ENCODE measurements around the gene APOBEC3G.
"Not testable (repeated sequence)": the region's sequence is repeated elsewhere in the genome, so short reads cannot be mapped to it uniquely, and the experiment has no call there.

APOBEC3G gene

GRCh38 chr22:39077026-39077840 lies at the start of gene APOBEC3G:
TSS of gene APOBEC3G (plus strand) at chr22:39077275. CDS start at chr22:39077362, 87 bp downstream.
- H3K9me3 ChIP-seq; intact Hi-C loops (cut with DNase I; ENCODE audit: low total_unique reads); H3K27me3 ChIP-seq: not testable (repeated sequence)
- peaks cover 0 to 13% (median 7%) of the 10 kb centered on the region in 3 donors for H3K36me3 ChIP-seq
- H3K4me3 ChIP-seq, result peak within 1 kb of the TSS; percentile 50 to 58
- peak; percentile 62 to 74 for DNase-seq
- peak within 1 kb of the TSS; percentile 57 to 60 for H3K27ac ChIP-seq
- H3K4me1 ChIP-seq, result peaks cover 0 to 10% (median 7%) of the 10 kb centered on the region in 4 donors

DNA sequence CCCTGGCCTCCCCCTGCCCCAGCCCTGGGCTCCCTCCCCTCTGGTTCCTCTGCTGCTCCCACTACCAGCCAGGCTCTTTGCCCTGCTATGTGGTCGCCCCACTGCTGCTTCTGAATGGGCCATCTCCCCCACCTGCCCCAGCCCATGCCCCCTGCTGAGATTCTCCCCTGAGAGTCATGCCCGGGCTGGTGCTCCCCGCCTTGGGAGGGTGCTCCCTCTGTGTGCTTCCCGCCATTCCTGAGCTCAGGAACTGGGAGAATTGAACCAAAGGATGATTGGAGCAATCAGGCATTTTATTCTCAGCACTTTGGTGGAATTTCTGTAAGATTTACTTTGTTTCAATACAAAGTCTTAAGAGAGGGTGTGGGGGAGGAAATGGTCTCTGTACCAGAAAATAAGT lies 49.4 kb upstream of the APOBEC3G start:
- no peak overlapping the region for H3K4me3 ChIP-seq
- no peaks in the 10 kb centered on the region for H3K9me3 ChIP-seq
- intact Hi-C loops (cut with DNase I; ENCODE audit: low total_unique reads), result no loop called here
- no peaks in the 10 kb centered on the region for H3K27me3 ChIP-seq
- H3K4me1 ChIP-seq, result no peaks in the 10 kb centered on the region
- TF ChIP-seq, protein P1, sequence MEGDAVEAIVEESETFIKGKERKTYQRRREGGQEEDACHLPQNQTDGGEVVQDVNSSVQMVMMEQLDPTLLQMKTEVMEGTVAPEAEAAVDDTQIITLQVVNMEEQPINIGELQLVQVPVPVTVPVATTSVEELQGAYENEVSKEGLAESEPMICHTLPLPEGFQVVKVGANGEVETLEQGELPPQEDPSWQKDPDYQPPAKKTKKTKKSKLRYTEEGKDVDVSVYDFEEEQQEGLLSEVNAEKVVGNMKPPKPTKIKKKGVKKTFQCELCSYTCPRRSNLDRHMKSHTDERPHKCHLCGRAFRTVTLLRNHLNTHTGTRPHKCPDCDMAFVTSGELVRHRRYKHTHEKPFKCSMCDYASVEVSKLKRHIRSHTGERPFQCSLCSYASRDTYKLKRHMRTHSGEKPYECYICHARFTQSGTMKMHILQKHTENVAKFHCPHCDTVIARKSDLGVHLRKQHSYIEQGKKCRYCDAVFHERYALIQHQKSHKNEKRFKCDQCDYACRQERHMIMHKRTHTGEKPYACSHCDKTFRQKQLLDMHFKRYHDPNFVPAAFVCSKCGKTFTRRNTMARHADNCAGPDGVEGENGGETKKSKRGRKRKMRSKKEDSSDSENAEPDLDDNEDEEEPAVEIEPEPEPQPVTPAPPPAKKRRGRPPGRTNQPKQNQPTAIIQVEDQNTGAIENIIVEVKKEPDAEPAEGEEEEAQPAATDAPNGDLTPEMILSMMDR (IDR thresholded peaks at IDR 0.05), result no peak
- no peak for DNase-seq
- H3K36me3 ChIP-seq, result peaks cover 0 to 10% (median 6%) of the 10 kb centered on the region in 3 donors
- H3K27ac ChIP-seq, result no peak overlapping the region

- intact Hi-C loops (cut with DNase I; ENCODE audit: low total_unique reads), result no loop called here
- peaks cover 0 to 10% (median 6%) of the 10 kb centered on the region in 3 donors for H3K36me3 ChIP-seq
- no peak overlapping the region for H3K4me3 ChIP-seq
- no peaks in the 10 kb centered on the region for H3K9me3 ChIP-seq
- no peaks in the 10 kb centered on the region for H3K27me3 ChIP-seq
- no peaks in the 10 kb centered on the region for H3K4me1 ChIP-seq
- H3K27ac ChIP-seq, result no peak overlapping the region
- DNase-seq, result no peak
- TF ChIP-seq, protein P1 (IDR thresholded peaks at IDR 0.05), result no peak
Observed at GRCh38 chr22:39028281-39028680, 48.8 kb upstream of the APOBEC3G start.

DNA sequence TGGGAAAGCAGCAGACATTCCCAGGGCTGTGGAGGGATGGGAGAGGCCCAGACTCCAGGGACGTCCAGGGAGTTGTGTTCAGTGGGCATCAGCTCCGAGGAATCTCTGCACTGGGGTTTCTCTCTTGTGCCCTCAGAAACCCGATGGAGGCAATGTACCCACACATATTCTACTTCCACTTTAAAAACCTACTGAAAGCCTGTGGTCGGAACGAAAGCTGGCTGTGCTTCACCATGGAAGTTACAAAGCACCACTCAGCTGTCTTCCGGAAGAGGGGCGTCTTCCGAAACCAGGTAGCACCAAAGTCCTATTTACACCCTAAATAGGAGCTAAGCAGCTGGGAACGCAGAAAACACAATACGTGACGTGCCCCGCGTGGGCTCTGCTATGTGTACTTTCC lies 47.8 kb upstream of the APOBEC3G start:
- H3K36me3 ChIP-seq, result peaks cover 0 to 8% (median 0%) of the 10 kb centered on the region in 3 donors
- H3K27me3 ChIP-seq, result no peaks in the 10 kb centered on the region
- no peaks in the 10 kb centered on the region for H3K4me1 ChIP-seq
- TF ChIP-seq, protein P1 (IDR thresholded peaks at IDR 0.05), result no peak
- no peak overlapping the region for H3K27ac ChIP-seq
- no peak overlapping the region for H3K4me3 ChIP-seq
- intact Hi-C loops (cut with DNase I; ENCODE audit: low total_unique reads), result no loop called here
- DNase-seq, result no peak
- H3K9me3 ChIP-seq, result no peaks in the 10 kb centered on the region

GRCh38 chr22:39030705-39031104 lies 46.4 kb upstream of the APOBEC3G start:
- DNase-seq, result no peak
- no peaks in the 10 kb centered on the region for H3K4me1 ChIP-seq
- H3K27me3 ChIP-seq, result no peaks in the 10 kb centered on the region
- H3K9me3 ChIP-seq, result no peaks in the 10 kb centered on the region
- H3K27ac ChIP-seq, result no peak overlapping the region
- no peak overlapping the region for H3K4me3 ChIP-seq
- intact Hi-C loops (cut with DNase I; ENCODE audit: low total_unique reads), result no loop called here
- no peaks in the 10 kb centered on the region for H3K36me3 ChIP-seq
- TF ChIP-seq, protein P1 (IDR thresholded peaks at IDR 0.05), result no peak

DNA sequence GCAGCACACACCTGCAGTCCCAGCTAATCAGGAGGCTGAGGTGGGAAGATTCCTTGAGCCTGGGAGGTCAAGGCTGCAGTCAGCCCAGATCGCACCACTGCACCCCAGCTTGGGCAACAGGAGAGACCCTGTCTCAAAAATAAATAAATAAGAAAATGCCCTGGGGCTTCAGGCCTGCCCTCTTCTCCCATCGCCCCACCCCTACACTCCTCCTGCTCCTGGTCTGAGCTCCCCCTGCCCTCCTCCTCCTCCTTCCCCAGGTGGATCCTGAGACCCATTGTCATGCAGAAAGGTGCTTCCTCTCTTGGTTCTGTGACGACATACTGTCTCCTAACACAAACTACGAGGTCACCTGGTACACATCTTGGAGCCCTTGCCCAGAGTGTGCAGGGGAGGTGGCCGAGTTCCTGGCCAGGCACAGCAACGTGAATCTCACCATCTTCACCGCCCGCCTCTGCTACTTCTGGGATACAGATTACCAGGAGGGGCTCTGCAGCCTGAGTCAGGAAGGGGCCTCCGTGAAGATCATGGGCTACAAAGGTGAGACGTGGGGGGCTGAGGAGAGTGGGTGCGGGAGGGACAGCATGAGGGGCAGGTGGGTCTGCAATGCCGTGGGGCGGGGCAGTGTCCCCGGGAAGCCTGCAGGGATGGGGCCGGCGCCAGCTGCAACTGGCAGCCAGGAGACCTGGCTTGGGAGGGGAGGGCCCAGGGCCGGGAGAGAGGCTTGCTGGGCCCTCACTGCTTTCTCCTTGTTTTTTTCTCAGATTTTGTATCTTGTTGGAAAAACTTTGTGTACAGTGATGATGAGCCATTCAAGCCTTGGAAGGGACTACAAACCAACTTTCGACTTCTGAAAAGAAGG lies 45.4 kb upstream of the APOBEC3G start:
- H3K27ac ChIP-seq; DNase-seq; H3K4me3 ChIP-seq; intact Hi-C loops (cut with DNase I; ENCODE audit: low total_unique reads); H3K36me3 ChIP-seq; H3K27me3 ChIP-seq; H3K9me3 ChIP-seq; H3K4me1 ChIP-seq: not testable (repeated sequence)

DNA sequence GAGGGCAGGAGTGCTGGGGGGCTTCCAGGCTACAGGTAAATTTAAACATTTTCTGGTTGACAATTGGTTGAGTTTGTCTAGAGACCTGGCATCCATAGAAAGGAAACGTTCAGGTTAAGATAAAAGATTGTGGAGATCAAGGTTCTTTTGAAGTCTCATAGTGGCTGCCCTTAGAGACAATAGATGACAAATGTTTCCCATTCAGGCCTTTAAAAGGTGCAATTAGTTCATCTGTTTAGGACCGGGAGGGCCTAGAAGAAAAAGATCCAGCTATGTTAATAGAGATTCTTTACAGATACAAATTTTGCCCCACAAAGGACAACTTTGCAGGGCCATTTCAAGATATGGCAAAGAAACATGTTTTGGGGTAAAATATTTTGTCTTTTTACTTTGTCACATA lies 40.0 kb upstream of the APOBEC3G start:
- H3K36me3 ChIP-seq; H3K4me3 ChIP-seq; H3K9me3 ChIP-seq; intact Hi-C loops (cut with DNase I; ENCODE audit: low total_unique reads); H3K27ac ChIP-seq; H3K27me3 ChIP-seq; DNase-seq: not testable (repeated sequence)
- H3K4me1 ChIP-seq, result peaks cover 0 to 11% (median 0%) of the 10 kb centered on the region in 4 donors

Data from tibial artery (tissue), 4 donors.